ENCODE results near the gene PPP3R1.

- TF ChIP-seq POLR2AphosphoS5 (IDR thresholded peaks at IDR 0.05; ENCODE audit: low read depth) (no peak), SPI1 (IDR thresholded peaks at IDR 0.05; ENCODE audit: borderline replicate concordance, low read depth) (no peak), REST (IDR thresholded peaks at IDR 0.05; ENCODE audit: insufficient replicate concordance, low read depth) (no peak)
- TF ChIP-seq, protein P1, sequence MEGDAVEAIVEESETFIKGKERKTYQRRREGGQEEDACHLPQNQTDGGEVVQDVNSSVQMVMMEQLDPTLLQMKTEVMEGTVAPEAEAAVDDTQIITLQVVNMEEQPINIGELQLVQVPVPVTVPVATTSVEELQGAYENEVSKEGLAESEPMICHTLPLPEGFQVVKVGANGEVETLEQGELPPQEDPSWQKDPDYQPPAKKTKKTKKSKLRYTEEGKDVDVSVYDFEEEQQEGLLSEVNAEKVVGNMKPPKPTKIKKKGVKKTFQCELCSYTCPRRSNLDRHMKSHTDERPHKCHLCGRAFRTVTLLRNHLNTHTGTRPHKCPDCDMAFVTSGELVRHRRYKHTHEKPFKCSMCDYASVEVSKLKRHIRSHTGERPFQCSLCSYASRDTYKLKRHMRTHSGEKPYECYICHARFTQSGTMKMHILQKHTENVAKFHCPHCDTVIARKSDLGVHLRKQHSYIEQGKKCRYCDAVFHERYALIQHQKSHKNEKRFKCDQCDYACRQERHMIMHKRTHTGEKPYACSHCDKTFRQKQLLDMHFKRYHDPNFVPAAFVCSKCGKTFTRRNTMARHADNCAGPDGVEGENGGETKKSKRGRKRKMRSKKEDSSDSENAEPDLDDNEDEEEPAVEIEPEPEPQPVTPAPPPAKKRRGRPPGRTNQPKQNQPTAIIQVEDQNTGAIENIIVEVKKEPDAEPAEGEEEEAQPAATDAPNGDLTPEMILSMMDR (IDR thresholded peaks at IDR 0.05; ENCODE audit: insufficient read depth, low read length): no peak
Measured at GRCh38 chr2:68293755-68294154, 41.4 kb upstream of the PPP3R1 start.

Data from HL-60 (cell line).